Aorta (tissue), 5 donors: ENCODE data around the gene CFL1. TPM values are rescaled to one million over a fixed set of nuclear protein-coding genes. Genes with fewer than 3 reads are reported as not detected.
A peak's percentile ranks its signal among the peaks of the same experiment; 100 is the strongest.
"Not testable (repeated sequence)": the region's sequence is repeated elsewhere in the genome, so short reads cannot be mapped to it uniquely, and the experiment has no call there.

Experiments
- ATAC-seq: fragments of 200-7000 bp; cut with Tn5 transposase; one replicate; pipeline ENCODE4 v1.9.1; 2022; ENCODE audit warnings: moderate library complexity; ENCODE audit not compliant: low FRiP score
- DNase-seq, 2 donors: peaks; one replicate each; pipeline ENCODE4 v3.0.0-alpha.2; 2020
- H3K27ac ChIP-seq, 2 donors: one replicate each; pipeline ENCODE4 v1.5.1; 2013; ENCODE audit warnings: low read length in 2 of 2, mild to moderate bottlenecking in 2 of 2, moderate library complexity in 2 of 2, control low read depth in 1 of 2, inconsistent platforms in 1 of 2, low read depth in 1 of 2
- H3K27me3 ChIP-seq, 2 donors: one replicate each; pipeline ENCODE4 v1.6.1; 2013; ENCODE audit warnings: control low read depth in 1 of 2, low read length in 1 of 2, mild to moderate bottlenecking in 1 of 2, moderate library complexity in 1 of 2; ENCODE audit not compliant: insufficient read depth in 2 of 2, control insufficient read depth in 1 of 2
- H3K36me3 ChIP-seq, 2 donors: one replicate each; pipeline ENCODE4 v1.6.1; 2013; ENCODE audit warnings: control low read depth in 1 of 2, low read length in 1 of 2, mild to moderate bottlenecking in 1 of 2; ENCODE audit not compliant: insufficient read depth in 2 of 2, control insufficient read depth in 1 of 2
- H3K4me1 ChIP-seq, 2 donors: one replicate each; pipeline ENCODE4 v1.6.1; 2013; ENCODE audit warnings: low read length in 2 of 2, control low read depth in 1 of 2, mild to moderate bottlenecking in 1 of 2, moderate library complexity in 1 of 2; ENCODE audit not compliant: insufficient read depth in 2 of 2, control insufficient read depth in 1 of 2
- H3K4me3 ChIP-seq, 2 donors: one replicate each; pipeline ENCODE4 v1.5.1; 2013; ENCODE audit warnings: low read length in 2 of 2, control low read depth in 1 of 2, mild to moderate bottlenecking in 1 of 2
- H3K9me3 ChIP-seq: one replicate; pipeline ENCODE4 v1.6.1; 2013; ENCODE audit warnings: mild to moderate bottlenecking, low read length; ENCODE audit not compliant: control insufficient read depth
- WGBS, 2 donors: extraction: QIAGEN DNeasy Blood & Tissue Kit; methylation state at CpG; one replicate each; pipeline ENCODE4 v1.1.7; 2013; 5-methylcytosine and 5-hydroxymethylcytosine counted together
- intact Hi-C, 2 donors: fragments of 100-400 bp; cut with DNase I; formaldehyde crosslinking; loops; one replicate each; pipeline versions ENCODE4 v1.14.2 to v1.15.0; 2022
- polyA plus RNA-seq, 2 donors: library from polyadenylated mRNA; stranded (reverse); fragments of 200-250 nt; gene quantifications; one replicate each; pipeline ENCODE4 v1.2.3, GENCODE V29; 2013
- total RNA-seq, 2 donors: library from RNA; stranded (reverse); fragmentation: NEBNext Ultra II Directional; extraction: Animal tissue kit (Norgen Biotek cat#: 25700); gene quantifications; one replicate each; pipeline ENCODE4 v1.2.1, GENCODE V29; 2021
- donor health status: healthy with polysubstance abuse.
- donor health status: Bipolar disorder and iron deficiency.
- donor health status: DM: no; HTN: no; CAD: no.
- donor health status: DM: no; HTN: no; CAD: no.
- donor health status: DM: yes; HTN: yes; CAD: no.

Gene CFL1
- total and polyA plus RNA-seq, 4 donors = 563 to 812 (median 629) TPM

DNA sequence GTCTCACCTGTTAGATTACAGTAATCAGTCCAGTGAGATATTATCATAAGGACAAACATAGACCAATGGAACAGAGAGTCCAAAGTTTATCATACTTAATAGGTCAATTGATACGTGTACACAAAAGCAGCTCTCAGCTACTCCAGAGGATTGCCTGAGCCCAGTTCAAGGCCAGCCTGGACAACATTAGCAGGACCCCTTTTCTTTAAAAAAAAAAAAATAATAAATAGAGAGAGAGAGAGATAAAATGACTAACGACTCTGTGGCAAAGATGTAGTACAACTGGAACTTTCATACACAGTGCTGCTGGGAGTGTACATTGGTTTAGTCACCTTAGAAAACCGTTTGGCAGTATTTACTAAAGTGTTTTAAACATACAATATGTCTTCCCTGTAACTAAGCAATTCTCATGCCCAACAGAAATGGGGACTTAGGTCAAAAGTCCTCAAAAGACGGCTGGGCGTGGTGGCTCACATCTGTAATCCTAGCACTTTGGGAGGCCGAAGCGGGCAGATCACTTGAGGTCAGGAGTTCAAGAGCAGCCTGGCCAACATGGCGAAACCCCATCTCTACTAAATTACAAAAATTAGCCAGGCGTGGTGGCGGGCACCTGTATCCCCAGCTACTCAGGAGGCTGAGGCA lies 13.6 kb downstream of the CFL1 start:
- no peak for ATAC-seq
- H3K4me1 ChIP-seq = no peaks in the 10 kb centered on the region
- no peak overlapping the region for H3K27ac ChIP-seq
- H3K4me3 ChIP-seq = no peak overlapping the region
- no peaks in the 10 kb centered on the region for H3K27me3 ChIP-seq
- H3K36me3 ChIP-seq = no peaks in the 10 kb centered on the region
- no peak for DNase-seq
- 89% methylated on average over 10 of the region's 10 CpGs for WGBS, 2 donors
- intact Hi-C loops = no loop called here
- H3K9me3 ChIP-seq = no peaks in the 10 kb centered on the region

DNA sequence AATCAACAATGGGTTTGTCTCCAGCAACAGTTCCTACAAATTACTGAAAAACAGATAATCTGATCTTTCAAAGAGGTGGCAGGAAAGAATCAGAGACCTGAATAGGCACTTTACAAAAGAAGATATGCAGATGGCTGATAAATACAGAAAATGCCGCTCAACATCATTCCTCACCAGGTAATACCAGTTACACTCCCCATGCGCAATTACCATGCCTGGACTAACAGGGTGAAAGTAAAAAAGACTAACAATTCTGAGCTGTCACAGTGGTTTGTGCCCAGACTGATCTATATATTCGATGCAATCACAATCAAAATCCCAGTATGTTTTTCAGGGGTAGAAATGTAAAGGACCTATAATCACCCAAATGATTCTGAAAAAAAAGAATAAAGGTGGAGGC lies 14.2 kb downstream of the CFL1 start:
- no peak for ATAC-seq
- Histone ChIP-seq H3K27ac (no peak overlapping the region), H3K4me1 (no peaks in the 10 kb centered on the region), H3K9me3 (no peaks in the 10 kb centered on the region), H3K4me3 (no peak overlapping the region), H3K27me3 (no peaks in the 10 kb centered on the region), H3K36me3 (no peaks in the 10 kb centered on the region)
- intact Hi-C loops = no loop called here
- WGBS, 2 donors = 94 to 95% methylated on average over 3 of the region's 3 CpGs
- DNase-seq = no peak

DNA sequence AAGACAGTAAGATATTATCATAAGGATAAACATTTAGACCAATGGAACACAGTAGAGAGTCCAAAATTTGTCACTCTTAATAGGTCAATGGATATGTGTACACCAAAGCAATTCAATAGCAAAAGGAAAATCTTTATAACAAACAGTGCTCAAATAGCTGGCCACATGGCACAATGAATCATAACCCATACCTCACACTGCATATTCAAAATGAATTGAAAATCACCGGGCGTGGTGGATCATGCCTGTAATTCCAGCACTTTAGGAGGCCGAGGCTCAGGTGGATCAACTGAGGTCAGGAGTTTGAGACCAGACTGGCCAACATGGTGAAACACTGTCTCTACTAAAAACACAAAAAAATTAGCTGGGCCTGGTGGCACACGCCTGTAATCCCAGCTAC lies 15.8 kb downstream of the CFL1 start:
- Histone ChIP-seq H3K36me3 (no peaks in the 10 kb centered on the region), H3K4me3 (no peak overlapping the region), H3K9me3 (no peaks in the 10 kb centered on the region), H3K4me1 (no peaks in the 10 kb centered on the region), H3K27ac (no peak overlapping the region), H3K27me3 (no peaks in the 10 kb centered on the region)
- no peak for ATAC-seq
- intact Hi-C loops = no loop called here
- no peak for DNase-seq
- 96 to 97% methylated on average over 4 of the region's 4 CpGs for WGBS, 2 donors

DNA sequence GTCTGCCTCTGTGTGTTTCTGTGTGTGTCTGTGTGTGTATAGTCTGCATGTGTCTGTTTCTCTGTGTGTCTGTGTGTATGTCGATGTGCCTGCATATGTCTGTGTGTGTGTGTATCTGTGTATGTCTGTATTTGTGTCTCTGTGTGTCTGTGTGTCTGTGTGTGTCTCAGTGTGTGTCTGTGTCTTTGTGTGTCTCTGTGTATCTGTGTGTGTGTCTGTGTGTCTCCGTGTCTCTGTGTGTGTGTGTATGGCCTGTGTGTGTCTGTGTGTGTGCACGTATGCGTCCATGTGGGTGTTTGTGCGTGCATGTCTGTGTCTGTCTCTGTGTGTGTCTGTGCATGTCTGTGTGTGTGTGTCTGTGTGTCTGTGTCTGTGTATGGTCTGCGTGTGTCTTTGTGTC lies 23.8 kb downstream of the CFL1 start:
- 25 to 34% methylated on average over 6 of the region's 6 CpGs for WGBS, 2 donors
- intact Hi-C loops = no loop called here
- ATAC-seq = peak; percentile 13

DNA sequence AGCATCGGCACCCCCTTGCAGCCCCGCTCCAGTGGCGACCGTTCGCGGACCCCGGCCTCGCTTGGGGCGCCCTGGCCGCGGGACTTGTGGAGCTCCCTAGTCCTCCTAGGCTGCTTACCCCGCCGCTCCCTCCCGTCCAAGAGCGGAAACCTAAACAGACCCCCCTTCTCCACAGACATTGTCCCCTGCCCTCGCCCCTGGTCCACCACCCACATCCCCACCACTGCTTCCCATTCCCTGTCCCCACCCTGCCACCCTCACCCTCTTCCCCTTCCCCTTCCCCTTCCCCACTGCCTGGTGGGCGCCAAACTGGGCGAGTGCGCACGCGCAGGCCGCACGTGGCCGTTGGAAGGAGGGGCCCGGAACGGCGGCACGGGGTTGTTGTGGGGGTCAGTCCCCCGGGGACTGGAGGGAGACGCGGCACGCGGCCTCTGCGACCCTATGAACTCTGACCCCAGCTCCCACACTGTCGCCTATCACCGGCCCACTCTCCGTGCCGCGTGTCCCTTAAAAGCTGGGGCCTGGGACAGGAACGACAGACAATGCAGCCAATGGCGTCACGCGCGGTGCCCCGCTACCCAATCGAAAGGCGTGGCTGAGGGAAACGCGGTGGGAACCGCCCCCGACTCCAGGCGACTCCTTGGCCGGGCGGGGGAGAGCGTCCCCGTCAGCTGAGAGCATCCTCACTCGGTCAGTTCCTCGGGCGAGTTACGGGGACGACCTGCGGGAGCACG lies 24.5 kb downstream of the CFL1 start, which contains the start of gene SNX32:
TSS of gene SNX32 (plus strand) at position 667 of the 734 bp plus-strand sequence. CDS start 103 bp downstream, outside the sequence.
- peak; percentile 98 for DNase-seq
- no peak within 1 kb of the TSS for H3K27ac ChIP-seq
- intact Hi-C loops = no loop called here
- no peaks in the 10 kb centered on the region for H3K9me3 ChIP-seq
- H3K4me1 ChIP-seq = no peaks in the 10 kb centered on the region
- H3K36me3 ChIP-seq = no peaks in the 10 kb centered on the region
- peak; percentile 100 for ATAC-seq
- H3K4me3 ChIP-seq = peak within 1 kb of the TSS; percentile 2 to 48
- H3K27me3 ChIP-seq = no peaks in the 10 kb centered on the region
- 0% methylated on average over 61 to 63 of the region's 63 CpGs for WGBS, 2 donors

More for the DNA sequence above, 23.8 kb downstream of the CFL1 start:
- DNase-seq = no peak
- no peaks in the 10 kb centered on the region for H3K4me1 ChIP-seq
- no peaks in the 10 kb centered on the region for H3K9me3 ChIP-seq
- no peak overlapping the region for H3K27ac ChIP-seq
- H3K36me3 ChIP-seq = no peaks in the 10 kb centered on the region
- H3K4me3 ChIP-seq = no peak overlapping the region
- H3K27me3 ChIP-seq = no peaks in the 10 kb centered on the region

DNA sequence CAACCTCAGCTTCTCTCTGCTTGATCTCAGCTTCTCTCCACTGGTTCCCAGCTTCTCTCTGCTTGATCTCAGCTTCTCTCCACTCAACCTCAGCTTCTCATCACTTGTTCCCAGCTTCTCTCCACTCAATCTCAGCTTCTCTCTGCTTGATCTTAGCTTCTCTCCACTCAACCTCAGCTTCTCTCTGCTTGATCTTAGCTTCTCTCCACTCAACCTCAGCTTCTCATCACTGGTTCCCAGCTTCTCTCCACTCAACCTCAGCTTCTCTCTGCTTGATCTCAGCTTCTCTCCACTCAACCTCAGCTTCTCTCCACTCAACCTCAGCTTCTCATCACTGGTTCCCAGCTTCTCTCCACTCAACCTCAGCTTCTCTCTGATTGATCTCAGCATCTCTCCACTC lies 25.7 kb downstream of the CFL1 start:
- ATAC-seq, H3K4me3 ChIP-seq, H3K9me3 ChIP-seq, intact Hi-C loops, H3K4me1 ChIP-seq, DNase-seq, H3K27me3 ChIP-seq, H3K36me3 ChIP-seq, H3K27ac ChIP-seq: not testable (repeated sequence)

DNA sequence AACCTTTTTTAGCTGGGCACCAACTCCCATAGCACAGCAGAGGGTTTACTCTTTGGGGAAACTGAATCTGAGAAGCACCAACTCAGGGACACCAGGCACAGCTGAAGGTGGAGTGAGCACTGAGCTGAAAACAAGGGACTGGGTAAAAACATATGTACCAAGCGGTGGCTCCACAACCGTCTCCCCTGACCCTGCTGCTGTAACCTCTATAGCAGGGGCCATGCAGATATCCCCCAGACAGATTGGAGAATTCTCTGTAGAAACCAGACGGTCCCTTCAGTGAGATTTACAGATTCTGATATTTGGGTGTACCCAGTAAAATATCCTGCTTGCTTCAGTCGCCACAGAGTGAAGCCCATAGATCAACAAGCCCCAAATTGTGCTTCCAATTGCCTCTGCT lies 28.5 kb downstream of the CFL1 start:
- Histone ChIP-seq H3K27me3 (no peaks in the 10 kb centered on the region), H3K27ac (no peak overlapping the region), H3K4me1 (no peaks in the 10 kb centered on the region), H3K4me3 (no peak overlapping the region), H3K9me3 (no peaks in the 10 kb centered on the region), H3K36me3 (no peaks in the 10 kb centered on the region)
- DNase-seq (no peak), ATAC-seq (no peak)
- 60 to 63% methylated on average over 4 of the region's 4 CpGs for WGBS, 2 donors
- intact Hi-C loops = no loop called here

DNA sequence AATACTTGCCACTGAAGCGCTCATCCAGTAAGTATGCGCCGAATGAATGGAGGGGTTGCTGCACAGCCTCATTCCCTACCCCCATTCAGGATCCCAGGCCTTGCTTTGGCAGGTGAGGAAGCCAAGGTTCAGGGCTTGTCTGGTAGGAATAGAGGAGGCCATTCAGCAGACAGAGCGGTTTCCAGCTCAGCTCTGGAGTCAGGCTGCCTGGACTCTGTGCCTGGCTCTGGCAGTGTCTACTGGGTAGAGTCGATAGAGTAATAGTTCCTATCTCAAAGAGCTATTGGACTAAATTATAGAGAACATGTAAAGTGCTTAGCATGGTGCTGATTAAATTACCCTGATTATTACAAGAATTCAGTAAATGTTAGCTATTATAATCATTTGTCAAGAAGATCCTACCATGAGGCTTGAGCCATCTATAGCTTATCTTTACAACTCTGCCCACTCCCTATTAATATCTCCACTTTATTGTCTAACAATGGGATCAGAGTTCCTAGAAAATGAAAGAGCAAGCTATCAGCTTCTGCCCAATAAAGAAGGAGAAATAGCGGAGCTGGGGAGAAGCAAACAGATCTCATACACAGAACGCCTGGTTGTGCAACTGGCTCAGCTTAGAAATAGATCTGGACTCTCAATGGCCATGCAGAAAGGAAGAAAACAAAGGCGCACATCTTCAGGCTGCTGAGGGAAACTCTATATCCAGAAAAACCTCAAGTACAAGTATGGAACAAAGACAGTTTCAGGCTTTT lies 30.8 kb downstream of the CFL1 start:
- no peaks in the 10 kb centered on the region for H3K9me3 ChIP-seq
- no peak overlapping the region for H3K27ac ChIP-seq
- ATAC-seq (no peak), DNase-seq (no peak)
- H3K36me3 ChIP-seq = no peaks in the 10 kb centered on the region
- 88 to 90% methylated on average over 8 of the region's 8 CpGs for WGBS, 2 donors
- H3K4me3 ChIP-seq = no peak overlapping the region
- no peaks in the 10 kb centered on the region for H3K4me1 ChIP-seq
- H3K27me3 ChIP-seq = no peaks in the 10 kb centered on the region
- intact Hi-C loops = no loop called here
